HG02588 (cell line): ENCODE measurements around the gene PLCB1.
"Not testable (repeated sequence)": the region's sequence is repeated elsewhere in the genome, so short reads cannot be mapped to it uniquely, and the experiment has no call there.

ENCODE experiments used
- ATAC-seq: cut with Tn5 transposase; IDR thresholded peaks from one replicate; pipeline ENCODE4 v1.9.1; 2021; ENCODE audit warnings: mild to moderate bottlenecking, moderate library complexity; ENCODE audit not compliant: unreplicated experiment

Gene PLCB1

GRCh38 chr20:8328189-8328588 lies 196.1 kb downstream of the PLCB1 start:
- ATAC-seq: no peak

- ATAC-seq: no peak
Observed at GRCh38 chr20:8330319-8330784, 198.3 kb downstream of the PLCB1 start.

GRCh38 chr20:8330785-8331695 lies 199.0 kb downstream of the PLCB1 start:
- no peak for ATAC-seq

- ATAC-seq: no peak
Observed at GRCh38 chr20:8331740-8332412, 199.8 kb downstream of the PLCB1 start.

GRCh38 chr20:8334641-8335040 lies 202.6 kb downstream of the PLCB1 start:
- no peak for ATAC-seq

- ATAC-seq: no peak
Observed at GRCh38 chr20:8335059-8335458, 203.0 kb downstream of the PLCB1 start.

GRCh38 chr20:8335495-8336195 lies 203.6 kb downstream of the PLCB1 start:
- no peak for ATAC-seq

GRCh38 chr20:8339349-8339748 lies 207.3 kb downstream of the PLCB1 start:
- no peak for ATAC-seq

GRCh38 chr20:8342391-8342790 lies 210.3 kb downstream of the PLCB1 start:
- ATAC-seq: no peak

GRCh38 chr20:8344106-8344505 lies 212.0 kb downstream of the PLCB1 start:
- ATAC-seq: no peak

- no peak for ATAC-seq
Observed at GRCh38 chr20:8344631-8345030, 212.6 kb downstream of the PLCB1 start.

GRCh38 chr20:8346700-8347270 lies 214.7 kb downstream of the PLCB1 start:
- ATAC-seq: no peak

- not testable (repeated sequence) for ATAC-seq
Observed at GRCh38 chr20:8350225-8350624, 218.2 kb downstream of the PLCB1 start.

- no peak for ATAC-seq
Observed at GRCh38 chr20:8352486-8352885, 220.4 kb downstream of the PLCB1 start.

- no peak for ATAC-seq
Observed at GRCh38 chr20:8353512-8353911, 221.4 kb downstream of the PLCB1 start.

GRCh38 chr20:8355453-8355852 lies 223.4 kb downstream of the PLCB1 start:
- ATAC-seq: no peak

GRCh38 chr20:8356806-8357205 lies 224.7 kb downstream of the PLCB1 start:
- no peak for ATAC-seq

GRCh38 chr20:8357703-8358102 lies 225.6 kb downstream of the PLCB1 start:
- no peak for ATAC-seq

- ATAC-seq: no peak
Observed at GRCh38 chr20:8360035-8360434, 228.0 kb downstream of the PLCB1 start.

GRCh38 chr20:8361006-8361652 lies 229.1 kb downstream of the PLCB1 start:
- no peak for ATAC-seq

- ATAC-seq: no peak
Observed at GRCh38 chr20:8361779-8362178, 229.7 kb downstream of the PLCB1 start.
